ENCODE results near the gene ABCA9. TPM values are rescaled to one million over a fixed set of nuclear protein-coding genes. Genes with fewer than 3 reads are reported as not detected.

The ABCA9 gene
- total RNA-seq, 1 experiment from 2014 or later = not detected

DNA sequence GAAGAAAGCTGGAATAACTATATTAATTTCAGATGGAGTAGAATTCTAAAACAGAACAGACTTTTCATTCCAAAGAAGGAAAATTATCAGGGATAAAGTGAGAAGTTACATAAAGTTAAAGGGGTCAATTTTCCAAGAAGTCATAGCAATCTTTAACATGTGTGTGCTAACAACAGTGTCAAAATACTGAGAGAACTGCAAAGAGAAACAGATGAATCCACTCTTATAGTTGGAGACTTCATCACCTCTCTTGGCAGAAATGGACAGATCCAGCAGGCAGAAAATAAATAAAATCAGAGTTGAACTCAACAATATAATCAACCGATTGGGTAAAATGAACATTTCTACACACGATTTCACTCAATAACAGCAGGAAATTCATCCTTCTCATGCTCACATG lies 5.4 kb downstream of the ABCA9 start:
- no peaks in the 10 kb centered on the region for H4K20me1 ChIP-seq (ENCODE audit: control insufficient read depth, insufficient read depth, insufficient read length)
- no peak overlapping the region for H3K14ac ChIP-seq (ENCODE audit: insufficient read depth, low read length)
- no peaks in the 10 kb centered on the region for H3K9me3 ChIP-seq (ENCODE audit: control insufficient read depth, low read depth, low read length)
- Mint-ChIP-seq H3K9me3 (no peaks in the 10 kb centered on the region), H3K27me3 (ENCODE audit: low read depth) (no peaks in the 10 kb centered on the region; the same call in 1 of the 2 replicates), H3K36me3 (ENCODE audit: insufficient read depth in 1 of 3, low read depth in 3 of 3) (no peaks in the 10 kb centered on the region), H3K4me1 (no peaks in the 10 kb centered on the region), H3K4me3 (no peak overlapping the region), H3K27ac (no peak overlapping the region)
- TF ChIP-seq CTCF (conservative IDR thresholded peaks at IDR 0.05) = no peak
- no peak overlapping the region for H2BK15ac ChIP-seq (ENCODE audit: low read depth, low read length)
- no peaks in the 10 kb centered on the region for H3K23me2 ChIP-seq (ENCODE audit: insufficient read length, low read depth, low read length, poor library complexity, severe bottlenecking)
- no peaks in the 10 kb centered on the region for H3K79me2 ChIP-seq (ENCODE audit: insufficient read depth, low read length)
- no peak overlapping the region for H3K9ac ChIP-seq (ENCODE audit: extremely low read depth, insufficient read length, low read length)
- no peak overlapping the region for H2BK5ac ChIP-seq (ENCODE audit: insufficient read length, low read length)
- H4K8ac ChIP-seq (replicated peaks; ENCODE audit: insufficient read length, low read depth, low read length) = no peak overlapping the region
- no peak for DNase-seq
- no peaks in the 10 kb centered on the region for H3K79me1 ChIP-seq (ENCODE audit: insufficient read depth, low read depth, low read length, poor library complexity, severe bottlenecking)
- no peak overlapping the region for H3K27ac ChIP-seq (ENCODE audit: insufficient read length, low read depth, low read length)
- H4K91ac ChIP-seq (ENCODE audit: insufficient read length, low read depth, low read length) = no peak overlapping the region
- no peak overlapping the region for H3K4ac ChIP-seq (ENCODE audit: low read depth, low read length)
- no peak overlapping the region for H2BK20ac ChIP-seq (ENCODE audit: low read depth, low read length, poor library complexity, severe bottlenecking)
- no peak overlapping the region for H3K56ac ChIP-seq (ENCODE audit: insufficient read length, low read depth, low read length)
- H3K4me1 ChIP-seq (ENCODE audit: insufficient read depth, low read length) = no peaks in the 10 kb centered on the region
- no peaks in the 10 kb centered on the region for H3K27me3 ChIP-seq (ENCODE audit: insufficient read depth, low read length)
- no peak overlapping the region for H2BK120ac ChIP-seq (ENCODE audit: low read depth, low read length, poor library complexity, severe bottlenecking)
- no peak overlapping the region for H3K23ac ChIP-seq (ENCODE audit: insufficient read length, low read depth, low read length)
- H4K5ac ChIP-seq (ENCODE audit: insufficient read length, low read depth, low read length) = no peak overlapping the region
- no peak overlapping the region for H2AFZ ChIP-seq (ENCODE audit: low read length)
- WGBS (ENCODE audit: extremely low coverage, insufficient read length, low lambda C conversion rate) = no CpG with 5 or more reads among the region's 2 CpGs
- H3K18ac ChIP-seq (ENCODE audit: insufficient read length, low read depth, low read length) = no peak overlapping the region
- no peak overlapping the region for H2AK5ac ChIP-seq (ENCODE audit: insufficient read length, low read length)
- H3T11ph ChIP-seq (ENCODE audit: low read length) = no peak overlapping the region
- H3K4me2 ChIP-seq (ENCODE audit: insufficient read depth, insufficient read length, low read length) = no peak overlapping the region
- H2BK12ac ChIP-seq (ENCODE audit: insufficient read length, low read depth, low read length) = no peak overlapping the region

All from H9 (cell line).